ENCODE measurements around the gene ARHGEF19.

ARHGEF19 gene

GRCh38 chr1:16148329-16149092, 63.9 kb downstream of the ARHGEF19 start:
- DNase-seq (ENCODE audit: low read depth) = no peak
